PC-3 (cell line): ENCODE measurements around the gene FAM118B.

Experiments used
- CTCF ChIP-seq: fragments of 300-600 bp; sonication (generic); conservative IDR thresholded peaks from 2 replicates; pipeline ENCODE4 v1.5.1; 2017; ENCODE audit warnings: antibody characterized with exemption, low read depth, mild to moderate bottlenecking, low read length
- EZH2 ChIP-seq: fragments of 300-600 bp; sonication (generic); IDR thresholded peaks from one replicate; pipeline ENCODE4 v1.6.1; 2017; ENCODE audit warnings: antibody characterized with exemption, mild to moderate bottlenecking, low read length; ENCODE audit not compliant: unreplicated experiment
- EZH2phosphoT487 ChIP-seq: fragments of 300-600 bp; sonication (generic); IDR thresholded peaks from 2 replicates; pipeline ENCODE4 v1.6.1; 2018; ENCODE audit warnings: mild to moderate bottlenecking, antibody characterized with exemption, low read length, borderline replicate concordance

- TF ChIP-seq CTCF, result no peak
- no peak for TF ChIP-seq EZH2
- no peak for TF ChIP-seq EZH2phosphoT487
These were observed 46.2 kb downstream of the FAM118B start for GRCh38 chr11:126257764-126258163.
